GM19239 (cell line): ENCODE data around the gene SPTBN4.

Experiments
- DNase-seq: peaks from one replicate; pipeline ENCODE4 v3.0.0; 2011; ENCODE audit warnings: low spot score; ENCODE audit not compliant: insufficient read length
- FAIRE-seq: peaks from 2 replicates; lab custom pipeline; 2011; peaks lifted over from hg19 to GRCh38; lab: Jason Lieb, UNC

The SPTBN4 gene

DNA sequence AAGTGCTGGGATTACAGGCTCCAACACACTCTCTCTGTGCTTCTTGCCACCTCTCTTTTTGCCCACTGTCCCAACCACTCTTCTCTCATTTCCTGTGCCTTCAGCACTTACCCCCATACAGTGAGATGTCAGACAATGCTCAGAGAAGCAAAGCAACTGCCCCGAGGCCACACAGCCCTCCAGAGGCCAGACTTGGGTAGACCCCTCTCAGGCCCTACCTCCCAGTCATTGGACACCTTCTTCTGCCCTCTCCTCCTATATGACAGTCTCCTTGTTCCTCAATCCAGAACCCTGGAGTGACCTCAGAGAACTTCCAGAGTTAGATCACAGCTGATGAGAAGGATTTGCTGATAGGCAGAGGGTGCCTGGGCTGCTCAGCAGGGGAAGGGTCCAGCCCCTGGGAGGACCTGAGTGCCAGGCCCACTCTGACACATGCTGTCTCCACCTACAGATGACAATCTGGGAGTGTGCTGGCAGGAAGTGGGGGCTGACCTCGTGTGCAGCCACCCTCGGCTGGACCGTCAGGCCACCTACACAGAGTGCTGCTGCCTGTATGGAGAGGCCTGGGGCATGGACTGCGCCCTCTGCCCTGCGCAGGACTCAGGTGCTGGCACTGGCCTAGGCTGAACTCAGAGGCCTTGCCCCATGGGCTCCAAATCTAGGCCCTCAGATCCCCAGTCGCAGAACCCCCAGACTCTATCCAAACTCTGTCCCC lies 158.8 kb downstream of the SPTBN4 start:
- DNase-seq (no peak), FAIRE-seq (no peak)
